Sciatic nerve (tissue), 2 donors: ENCODE measurements around the gene RNF212B. TPM values are rescaled to one million over a fixed set of nuclear protein-coding genes. Genes with fewer than 3 reads are reported as not detected.

Source experiments
- ATAC-seq: fragments of 200-7000 bp; cut with Tn5 transposase; one replicate; pipeline ENCODE4 v1.9.1; 2020; ENCODE audit warnings: mild to moderate bottlenecking, moderate library complexity
- DNase-seq: peaks from one replicate; pipeline ENCODE4 v3.0.0-alpha.2; 2020; ENCODE audit warnings: low spot score
- intact Hi-C: fragments of 100-400 bp; cut with DNase I; formaldehyde crosslinking; loops from one replicate; pipeline ENCODE4 v1.14.2; 2022
- total RNA-seq: library from RNA; stranded (reverse); fragmentation: NEBNext Ultra II Directional; extraction: Animal tissue kit (Norgen Biotek cat#: 25700); gene quantifications from one replicate; pipeline ENCODE4 v1.2.1, GENCODE V29; 2021
- donor health status: DM: no; HTN: no; CAD: no.
- donor health status: DM: no; HTN: no; CAD: no.

The RNF212B gene
- total RNA-seq, 1 donor from 2014 or later = not detected

DNA sequence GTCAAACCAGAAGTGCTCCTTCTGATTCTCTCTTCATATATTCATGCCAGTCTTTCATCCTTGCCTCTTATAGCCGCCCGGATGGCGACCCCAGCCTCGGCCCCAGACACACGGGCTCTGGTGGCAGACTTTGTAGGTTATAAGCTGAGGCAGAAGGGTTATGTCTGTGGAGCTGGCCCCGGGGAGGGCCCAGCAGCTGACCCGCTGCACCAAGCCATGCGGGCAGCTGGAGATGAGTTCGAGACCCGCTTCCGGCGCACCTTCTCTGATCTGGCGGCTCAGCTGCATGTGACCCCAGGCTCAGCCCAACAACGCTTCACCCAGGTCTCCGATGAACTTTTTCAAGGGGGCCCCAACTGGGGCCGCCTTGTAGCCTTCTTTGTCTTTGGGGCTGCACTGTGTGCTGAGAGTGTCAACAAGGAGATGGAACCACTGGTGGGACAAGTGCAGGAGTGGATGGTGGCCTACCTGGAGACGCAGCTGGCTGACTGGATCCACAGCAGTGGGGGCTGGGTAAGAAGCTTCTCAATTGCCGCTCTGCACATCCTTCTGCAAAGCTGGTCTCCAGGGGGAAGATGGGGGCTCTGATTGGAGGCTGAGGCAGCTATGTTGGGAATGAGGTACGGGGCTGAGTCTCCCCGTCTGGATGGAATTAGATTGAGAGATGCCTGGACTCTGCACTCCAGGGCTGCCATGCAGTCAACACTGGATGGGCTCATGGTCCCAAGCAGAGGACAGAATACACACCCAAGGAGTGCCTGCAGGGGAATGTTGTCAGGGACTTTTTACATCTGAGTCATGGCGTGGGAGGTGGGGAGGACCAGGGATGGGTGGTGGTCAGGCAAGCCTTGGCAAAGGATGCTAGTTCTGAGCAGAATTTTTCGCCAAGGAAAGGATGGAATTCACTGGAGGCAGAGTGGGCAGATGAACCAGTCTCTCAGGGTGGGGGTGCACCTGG, 70.2 kb downstream of the RNF212B start:
- intact Hi-C loops = no loop called here
- ATAC-seq (no peak), DNase-seq (peak; percentile 55)

- peak; percentile 51 for DNase-seq
- no peak for ATAC-seq
- intact Hi-C loops = no loop called here
Measured at GRCh38 chr14:23308721-23309445, 71.1 kb downstream of the RNF212B start.

GRCh38 chr14:23310546-23310945, 72.8 kb downstream of the RNF212B start:
- ATAC-seq (no peak), DNase-seq (no peak)
- intact Hi-C loops = no loop called here

- DNase-seq (no peak), ATAC-seq (no peak)
- intact Hi-C loops = no loop called here
Measured at GRCh38 chr14:23316300-23316699, 78.6 kb downstream of the RNF212B start.

DNA sequence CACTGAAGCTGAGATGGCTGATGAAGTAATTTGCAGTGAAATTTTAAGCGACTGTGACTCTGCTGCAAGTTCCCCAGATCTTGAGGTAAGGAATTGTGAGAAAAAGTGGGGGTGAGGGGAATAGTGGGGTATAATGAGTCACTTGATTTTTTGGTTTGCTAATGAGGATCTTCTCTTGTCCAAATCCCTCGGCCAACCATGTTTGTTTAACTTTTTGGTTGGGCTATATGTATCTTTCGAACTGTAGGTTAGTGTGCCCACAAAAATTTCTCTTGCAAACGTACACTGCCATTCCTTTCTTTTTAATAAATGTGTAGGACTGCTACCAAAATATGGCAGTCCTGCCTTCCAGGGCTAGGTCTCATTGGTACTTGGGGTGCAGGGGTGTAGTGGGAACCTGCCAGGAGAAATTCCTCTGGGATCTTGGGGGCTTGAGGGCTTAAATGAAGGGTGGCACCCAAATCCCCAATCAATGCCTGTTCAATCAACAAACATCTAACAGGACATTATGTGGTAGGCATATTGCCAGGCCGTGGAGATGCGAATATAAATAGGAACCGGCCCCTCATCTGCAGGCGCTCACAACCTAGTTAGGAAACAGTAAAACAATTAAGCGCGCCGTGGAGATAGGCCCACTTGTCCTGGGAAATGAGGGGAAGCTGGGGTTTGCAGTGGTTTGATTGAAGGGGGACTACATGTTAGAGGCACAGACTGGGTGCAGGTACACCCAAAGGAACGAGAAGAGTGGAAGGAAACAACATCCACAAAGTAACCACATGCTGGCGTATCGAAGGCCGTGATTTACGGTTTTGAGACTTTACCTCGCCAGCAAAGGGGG, 82.2 kb downstream of the RNF212B start:
- no peak for DNase-seq
- intact Hi-C loops = loop anchor here (10.0 kb wide), 2 partner anchors 145 to 245 kb away; partner anchors contain the start of genes AP1G2 and NGDN
- ATAC-seq = no peak

DNA sequence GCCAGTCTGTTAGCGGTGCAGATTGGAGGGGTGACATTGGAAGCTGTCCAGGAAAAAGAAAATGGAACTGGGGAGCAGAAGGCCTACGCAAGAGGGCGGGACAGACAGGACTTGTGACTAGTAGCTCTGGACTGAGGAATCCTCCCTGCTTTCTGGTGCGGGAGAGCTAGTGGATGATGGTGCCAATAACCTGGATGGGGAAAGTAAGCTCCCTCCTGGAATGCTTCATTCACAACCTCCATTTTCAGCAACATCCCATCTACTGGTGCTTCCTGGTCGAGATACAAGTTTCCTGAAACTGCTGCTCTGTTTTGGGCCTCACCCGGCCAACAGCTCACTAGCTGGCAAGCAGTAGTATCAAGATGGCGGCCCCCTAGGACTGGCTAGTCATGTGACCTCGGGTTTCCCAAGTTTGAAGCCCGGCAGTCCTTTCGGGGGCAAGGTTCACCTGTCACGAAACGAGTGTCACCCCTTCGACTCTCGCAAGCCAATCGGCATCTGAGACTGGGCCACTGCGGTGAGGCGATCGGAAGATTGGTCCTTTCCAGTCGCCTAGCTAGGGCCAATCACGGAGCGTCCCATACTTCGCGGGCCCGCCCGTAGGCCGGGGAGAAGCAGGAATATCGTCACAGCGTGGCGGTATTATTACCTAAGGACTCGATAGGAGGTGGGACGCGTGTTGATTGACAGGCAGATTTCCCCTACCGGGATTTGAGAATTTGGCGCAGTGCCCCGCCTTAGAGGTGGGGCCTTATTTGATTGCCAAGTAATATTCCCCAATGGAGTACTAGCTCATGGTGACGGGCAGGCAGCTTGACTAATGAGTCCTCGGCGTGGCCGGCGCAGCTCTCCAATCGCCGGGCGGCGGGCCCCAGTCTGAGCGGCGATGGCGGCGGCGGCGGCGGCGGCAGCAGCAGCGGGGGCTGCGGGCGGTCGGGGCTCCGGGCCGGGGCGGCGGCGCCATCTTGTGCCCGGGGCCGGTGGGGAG, 83.1 kb downstream of the RNF212B start, which contains the start of gene PABPN1:
Gene PABPN1, plus strand, starts transcription at position 874 of the 988 bp plus-strand sequence. Its CDS starts 13 bp downstream, at position 887.
- peak; percentile 99 for DNase-seq
- intact Hi-C loops = loop anchor here (10.0 kb wide), 2 partner anchors 144 to 244 kb away; partner anchors contain the start of genes AP1G2 and NGDN
- peak; percentile 98 for ATAC-seq

- ATAC-seq = no peak
- DNase-seq = peak; percentile 82
- intact Hi-C loops = loop anchor here (10.0 kb wide), 2 partner anchors 143 to 243 kb away; partner anchors contain the start of genes AP1G2 and NGDN
Measured at GRCh38 chr14:23321572-23322547, 84.1 kb downstream of the RNF212B start.

Other genes starting within 250 kb of the RNF212B start
- 8.1 TPM for gene C14orf93, start 227.8 kb upstream of the RNF212B start, total RNA-seq
- gene PSMB5, start 203.0 kb upstream of the RNF212B start, total RNA-seq = 70.1 TPM
- not detected for gene PSMB11, start 195.7 kb upstream of the RNF212B start, total RNA-seq
- gene CDH24, start 180.4 kb upstream of the RNF212B start, total RNA-seq = 6.5 TPM
- 166 TPM for gene ACIN1, start 142.8 kb upstream of the RNF212B start, total RNA-seq
- 32.2 TPM for gene C14orf119, start 142.4 kb upstream of the RNF212B start, total RNA-seq
- not detected for gene CIROP, start 132.9 kb upstream of the RNF212B start, total RNA-seq
- 0.31 TPM for gene CEBPE, start 118.7 kb upstream of the RNF212B start, total RNA-seq
- gene SLC7A8, start 54.3 kb upstream of the RNF212B start, total RNA-seq = 15.0 TPM
- 8.3 TPM for gene HOMEZ, start 48.2 kb downstream of the RNF212B start, total RNA-seq
- 24.0 TPM for gene PPP1R3E, start 64.9 kb downstream of the RNF212B start, total RNA-seq
- gene BCL2L2, start 68.9 kb downstream of the RNF212B start, total RNA-seq = 56.5 TPM
- 135 TPM for gene PABPN1, start 83.5 kb downstream of the RNF212B start, total RNA-seq
- 67.3 TPM for gene SLC22A17, start 115.0 kb downstream of the RNF212B start, total RNA-seq
- gene EFS, start 127.2 kb downstream of the RNF212B start, total RNA-seq = 46.6 TPM
- gene IL25, start 134.9 kb downstream of the RNF212B start, total RNA-seq = not detected
- gene CMTM5, start 139.1 kb downstream of the RNF212B start, total RNA-seq = 75.3 TPM
- not detected for gene MYH6, start 170.3 kb downstream of the RNF212B start, total RNA-seq
- 0.18 TPM for gene MYH7, start 197.7 kb downstream of the RNF212B start, total RNA-seq
- gene NGDN, start 231.8 kb downstream of the RNF212B start, total RNA-seq = 41.1 TPM